ENCODE results near the gene TTC31.

GRCh38 chr2:74529357-74530238, 46.7 kb downstream of the TTC31 start, which contains the start of the genes AUP1 and HTRA2:
- TF ChIP-seq EZH2phosphoT487 (IDR thresholded peaks at IDR 0.05; ENCODE audit: insufficient read depth, low read depth) (no peak), EZH2 (IDR thresholded peaks at IDR 0.05; ENCODE audit: insufficient read depth, poor library complexity, severe bottlenecking) (no peak)

Measured in GM23248 (cell line).